Cerebellar nuclear complex (tissue), 1 donor: Measurements from ENCODE around the gene PSMC5.
"Not testable (repeated sequence)": the region's sequence is repeated elsewhere in the genome, so short reads cannot be mapped to it uniquely, and the experiment has no call there.

Source experiments
- DNase-seq, 2 experiments: peaks; one replicate each; lab custom pipeline; 2025; lab: John Stamatoyannopoulos, UW

PSMC5 gene

GRCh38 chr17:63827002-63827800 is at the start of gene PSMC5, which contains the start of gene FTSJ3:
PSMC5 (plus strand) TSS chr17:63827431; CDS start chr17:63827491, 60 bp downstream.
FTSJ3 (minus strand) TSS chr17:63827663; CDS start chr17:63826902, 761 bp downstream.
- DNase-seq = peak; percentile 63 to 96

DNA sequence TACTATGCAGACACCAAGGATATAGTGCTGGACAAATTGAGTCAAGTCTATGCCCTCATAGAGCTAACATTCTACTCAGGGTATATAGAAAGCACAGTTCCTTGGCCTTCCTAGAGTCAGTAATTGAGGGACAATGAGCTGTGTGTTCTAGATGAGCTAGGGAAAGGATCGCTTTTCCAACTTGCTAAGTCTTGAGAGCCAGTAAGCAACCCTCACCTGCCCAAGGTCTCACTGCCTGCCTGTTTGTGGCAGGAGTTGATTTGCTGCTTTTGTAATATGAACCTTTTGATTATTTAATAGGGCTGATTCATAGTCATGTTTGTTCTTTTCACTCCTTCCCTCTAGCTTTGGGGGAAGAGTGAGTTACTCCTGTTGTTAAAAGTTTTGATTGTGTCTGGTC is 46.7 kb upstream of the PSMC5 start:
- DNase-seq = no peak

GRCh38 chr17:63780928-63781327 is 46.3 kb upstream of the PSMC5 start:
- no peak for DNase-seq

- no peak for DNase-seq
Observed at GRCh38 chr17:63783522-63783921, 43.7 kb upstream of the PSMC5 start.

DNA sequence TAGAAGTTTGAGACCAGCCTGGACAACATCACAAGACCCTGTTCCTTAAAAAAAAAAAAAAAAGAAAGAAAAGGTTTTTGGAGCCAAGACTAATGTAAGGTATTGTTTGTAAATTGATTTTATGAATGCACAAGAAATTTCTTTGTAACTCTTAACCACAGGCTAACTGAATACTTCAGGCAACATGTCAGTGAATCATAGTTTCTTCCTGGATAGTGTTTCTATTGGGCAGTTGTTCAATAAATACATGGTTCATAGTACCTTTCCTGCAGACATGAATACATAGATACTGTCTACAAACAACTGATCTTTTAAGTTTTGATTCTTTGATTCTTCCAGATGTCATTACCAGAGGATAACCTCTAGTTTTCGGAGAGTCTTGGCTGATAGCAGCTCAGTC is 41.7 kb upstream of the PSMC5 start:
- DNase-seq = no peak

GRCh38 chr17:63786117-63786516 is 41.1 kb upstream of the PSMC5 start:
- DNase-seq = no peak

DNA sequence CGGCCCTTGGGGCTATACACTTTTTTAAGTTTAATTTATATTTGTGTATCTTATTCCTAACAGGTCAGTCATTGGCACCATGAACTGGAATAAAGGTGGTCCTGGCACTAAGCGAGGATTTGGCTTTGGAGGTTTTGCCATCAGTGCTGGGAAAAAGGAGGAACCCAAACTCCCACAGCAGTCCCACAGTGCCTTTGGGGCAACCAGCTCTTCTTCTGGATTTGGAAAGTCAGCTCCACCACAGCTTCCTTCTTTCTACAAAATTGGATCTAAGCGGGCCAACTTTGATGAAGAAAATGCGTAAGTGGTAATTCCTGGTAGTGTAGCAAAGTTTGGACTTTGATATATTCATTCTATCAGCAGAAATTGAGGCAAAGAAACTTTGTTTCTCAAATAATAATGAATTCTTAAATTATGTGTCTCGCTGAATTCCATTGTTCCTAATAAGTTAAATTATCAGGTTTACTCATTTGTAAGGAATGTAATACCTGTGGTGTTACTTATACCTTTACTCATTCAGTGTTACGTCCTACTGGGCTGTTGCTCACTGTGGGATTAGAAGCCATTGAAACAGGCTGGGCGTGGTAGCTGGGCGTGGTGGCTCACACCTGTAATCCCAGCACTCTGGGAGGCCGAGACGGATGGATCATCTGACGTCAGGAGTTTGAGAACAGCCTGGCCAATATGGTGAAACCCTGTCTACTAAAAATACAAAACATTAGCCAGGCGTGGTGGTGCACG is 40.1 kb upstream of the PSMC5 start:
- DNase-seq = no peak

GRCh38 chr17:63790057-63790456 is 37.2 kb upstream of the PSMC5 start:
- no peak for DNase-seq

DNA sequence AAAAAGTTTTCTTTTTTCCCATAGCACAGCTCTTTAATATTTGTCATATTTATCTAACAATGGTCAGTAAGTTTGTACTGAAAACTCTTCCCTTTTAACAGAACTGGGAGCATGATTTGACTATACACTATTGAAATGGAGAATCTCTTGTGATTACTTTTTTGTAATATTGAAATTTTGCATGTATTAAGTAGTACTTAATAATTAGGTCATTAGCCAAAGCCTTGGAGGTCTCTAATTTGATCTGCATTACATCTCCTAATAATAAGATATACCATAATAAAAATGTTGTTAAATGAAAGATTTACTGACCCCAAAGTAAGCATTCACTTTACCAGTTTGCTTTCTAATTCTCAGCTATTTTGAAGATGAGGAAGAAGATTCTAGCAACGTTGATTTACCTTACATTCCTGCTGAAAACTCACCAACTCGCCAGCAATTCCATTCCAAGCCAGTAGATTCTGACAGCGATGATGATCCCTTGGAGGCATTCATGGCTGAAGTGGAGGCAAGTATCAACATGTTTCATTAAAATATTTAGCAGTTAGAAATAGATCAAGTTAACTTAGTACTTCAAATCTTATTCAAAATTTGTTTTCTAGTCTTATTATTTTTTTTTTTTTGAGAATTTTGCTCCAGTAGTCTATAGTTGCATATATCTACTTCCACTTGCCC is 35.0 kb upstream of the PSMC5 start:
- DNase-seq = no peak

DNA sequence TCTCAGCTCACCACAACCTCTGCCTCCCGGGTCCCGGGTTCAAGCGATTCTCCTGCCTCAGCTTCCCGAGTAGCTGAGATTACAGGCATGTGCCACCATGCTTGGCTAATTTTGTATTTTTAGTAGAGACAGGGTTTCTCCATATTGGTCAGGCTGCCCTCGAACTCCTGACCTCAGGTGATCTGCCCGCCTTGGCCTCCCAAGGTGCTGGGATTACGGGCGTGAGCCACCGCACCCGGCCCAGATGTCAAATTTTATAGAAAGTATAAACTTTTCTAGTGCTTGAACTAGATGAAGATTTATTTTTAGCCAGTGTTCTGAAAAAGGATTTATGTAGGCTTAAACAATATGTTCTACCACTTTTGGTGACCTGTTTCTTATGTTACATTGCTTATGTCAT is 30.9 kb upstream of the PSMC5 start:
- DNase-seq = not testable (repeated sequence)

- no peak for DNase-seq
Observed at GRCh38 chr17:63798572-63799106, 28.6 kb upstream of the PSMC5 start.

DNA sequence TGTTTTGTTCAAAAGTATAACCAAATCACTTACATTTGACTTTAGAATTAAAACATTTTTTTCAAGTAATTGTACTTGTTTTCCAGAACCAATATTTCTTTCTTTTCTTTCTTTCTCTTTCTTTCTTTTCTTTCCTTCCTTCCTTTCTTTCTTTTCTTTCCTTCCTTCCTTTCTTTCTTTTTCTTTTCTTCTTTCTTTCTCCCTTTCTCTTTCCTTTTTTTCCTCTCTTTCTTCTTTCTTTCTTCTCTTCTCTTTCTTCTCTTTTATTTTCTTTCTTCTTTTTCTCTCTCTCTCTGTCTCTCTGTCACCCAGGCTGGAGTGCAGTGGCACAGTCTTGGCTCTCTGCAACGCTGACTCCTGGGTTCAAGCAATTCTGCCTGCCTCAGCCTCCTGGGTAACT is 26.4 kb upstream of the PSMC5 start:
- no peak for DNase-seq

DNA sequence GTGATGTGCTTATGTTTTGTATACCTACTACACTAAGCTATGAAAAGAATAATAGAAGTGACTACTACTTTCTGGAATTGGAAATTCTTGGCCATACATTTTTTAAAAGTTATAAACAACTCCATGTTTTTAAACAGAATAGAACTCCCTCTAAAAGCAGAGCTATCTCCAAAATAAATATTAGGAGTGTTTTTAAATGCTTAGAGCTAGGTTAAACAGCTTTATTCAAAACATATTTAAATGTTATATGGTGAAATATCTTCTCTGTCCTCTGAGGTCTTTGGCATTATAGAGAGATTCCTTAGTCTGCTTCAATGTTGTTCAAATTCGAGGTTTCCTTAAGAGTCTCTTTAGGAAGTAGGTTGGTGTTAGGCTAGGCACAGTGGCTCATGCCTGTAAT is 22.9 kb upstream of the PSMC5 start:
- no peak for DNase-seq

DNA sequence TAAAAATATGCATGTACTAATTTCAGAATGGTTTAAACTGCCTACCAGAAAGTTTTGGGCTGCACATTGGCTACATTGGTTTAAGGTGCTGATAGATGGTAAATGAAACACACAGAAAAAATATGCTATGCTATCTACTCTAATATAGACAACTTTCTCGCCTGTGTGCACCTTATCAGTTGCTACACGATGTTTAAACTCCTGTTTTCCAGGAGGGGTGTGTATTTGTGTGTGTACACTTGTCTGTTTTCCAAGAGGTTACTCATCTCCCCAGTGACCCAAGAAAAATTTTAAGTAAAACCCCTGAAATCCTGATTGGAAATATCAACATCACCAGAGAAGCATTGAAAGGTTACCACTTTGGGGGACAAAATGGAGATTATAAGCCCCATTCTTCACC is 21.6 kb upstream of the PSMC5 start:
- DNase-seq = no peak

GRCh38 chr17:63809970-63810369 is 17.3 kb upstream of the PSMC5 start:
- no peak for DNase-seq

DNA sequence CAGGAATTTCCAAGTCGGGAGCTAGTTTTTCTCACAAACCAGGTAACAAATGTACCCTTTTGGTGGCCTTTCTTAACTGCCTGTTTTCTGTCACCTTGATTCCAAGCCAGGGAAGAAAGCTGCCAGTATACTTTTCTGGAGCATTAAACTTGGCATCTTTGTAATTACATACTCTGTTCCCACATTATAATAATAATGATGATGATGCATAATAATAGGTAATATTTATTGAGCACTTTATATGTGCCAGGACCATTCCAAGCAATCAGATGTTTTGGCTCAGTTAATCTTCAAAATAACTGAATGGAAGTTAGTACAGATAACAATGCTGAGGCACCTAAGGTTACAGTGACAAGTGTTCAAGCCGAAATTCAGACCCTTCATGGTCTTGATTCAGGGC is 11.1 kb upstream of the PSMC5 start:
- no peak for DNase-seq

- no peak for DNase-seq
Observed at GRCh38 chr17:63816669-63817068, 10.6 kb upstream of the PSMC5 start.

- DNase-seq = no peak
Observed at GRCh38 chr17:63817736-63818385, 9.4 kb upstream of the PSMC5 start.

- DNase-seq = no peak
Observed at GRCh38 chr17:63819131-63819530, 8.1 kb upstream of the PSMC5 start.

- DNase-seq = no peak
Observed at GRCh38 chr17:63819585-63820537, 7.4 kb upstream of the PSMC5 start.
